HEK293 (cell line): Measurements from ENCODE around the gene PRR13.

Experiments
- EGR2 ChIP-seq: fragments of 450-650 bp; formaldehyde crosslinking; IDR thresholded peaks from 2 replicates; pipeline ENCODE4 v1.5.1; 2016; ENCODE audit warnings: low read depth, missing biosample characterization, missing genetic modification characterization
- IKZF3 ChIP-seq: fragments of 450-650 bp; IDR thresholded peaks from 2 replicates; pipeline ENCODE4 v1.5.0; 2018; ENCODE audit warnings: missing biosample characterization, mild to moderate bottlenecking, missing genetic modification characterization, moderate library complexity
- KLF1 ChIP-seq: fragments of 450-650 bp; formaldehyde crosslinking; IDR thresholded peaks from 2 replicates; pipeline ENCODE4 v1.5.1; 2016; ENCODE audit warnings: missing biosample characterization, missing genetic modification characterization
- KLF17 ChIP-seq: fragments of 450-650 bp; formaldehyde crosslinking; IDR thresholded peaks from 2 replicates; pipeline ENCODE4 v1.5.1; 2016; ENCODE audit warnings: missing biosample characterization, missing genetic modification characterization
- KLF9 ChIP-seq: fragments of 450-650 bp; formaldehyde crosslinking; IDR thresholded peaks from 2 replicates; pipeline ENCODE4 v1.5.1; 2016; ENCODE audit warnings: missing biosample characterization, missing genetic modification characterization, low read depth
- MEIS1 ChIP-seq: sonication (generic); formaldehyde crosslinking; IDR thresholded peaks from 2 replicates; pipeline ENCODE4 v1.8.1; 2022; ENCODE audit warnings: missing genetic modification reagents, mild to moderate bottlenecking, borderline replicate concordance
- MYNN ChIP-seq: fragments of 450-650 bp; formaldehyde crosslinking; IDR thresholded peaks from 2 replicates; pipeline ENCODE4 v1.5.1; 2016; ENCODE audit warnings: missing biosample characterization, missing genetic modification characterization, borderline replicate concordance
- SALL2 ChIP-seq: fragments of 450-650 bp; formaldehyde crosslinking; IDR thresholded peaks from 2 replicates; pipeline ENCODE4 v1.5.0; 2017; ENCODE audit warnings: missing biosample characterization, mild to moderate bottlenecking, missing genetic modification characterization, borderline replicate concordance
- SCRT2 ChIP-seq: fragments of 450-650 bp; formaldehyde crosslinking; IDR thresholded peaks from 2 replicates; pipeline ENCODE4 v1.5.1; 2016; ENCODE audit warnings: missing biosample characterization, missing genetic modification characterization
- ZBTB6 ChIP-seq: fragments of 450-650 bp; formaldehyde crosslinking; IDR thresholded peaks from 2 replicates; pipeline ENCODE4 v1.5.1; 2017; ENCODE audit warnings: missing biosample characterization, missing genetic modification characterization
- ZFP3 ChIP-seq: fragments of 450-650 bp; formaldehyde crosslinking; IDR thresholded peaks from 2 replicates; pipeline ENCODE4 v1.5.1; 2016; ENCODE audit warnings: low read depth, missing biosample characterization, missing genetic modification characterization
- ZNF202 ChIP-seq: fragments of 450-650 bp; formaldehyde crosslinking; IDR thresholded peaks from 2 replicates; pipeline ENCODE4 v1.5.1; 2016; ENCODE audit warnings: missing biosample characterization, missing genetic modification characterization, borderline replicate concordance
- ZNF26 ChIP-seq: fragments of 450-650 bp; formaldehyde crosslinking; IDR thresholded peaks from 2 replicates; pipeline ENCODE4 v1.5.1; 2016; ENCODE audit warnings: missing biosample characterization, missing genetic modification characterization
- ZNF292 ChIP-seq: fragments of 450-650 bp; formaldehyde crosslinking; IDR thresholded peaks from 2 replicates; pipeline ENCODE4 v1.5.1; 2016; ENCODE audit warnings: low read depth, missing biosample characterization, missing genetic modification characterization, borderline replicate concordance
- ZNF423 ChIP-seq: fragments of 450-650 bp; formaldehyde crosslinking; IDR thresholded peaks from 2 replicates; pipeline ENCODE4 v1.5.1; 2016; ENCODE audit warnings: missing biosample characterization, missing genetic modification characterization
- ZNF623 ChIP-seq: fragments of 450-650 bp; formaldehyde crosslinking; IDR thresholded peaks from 2 replicates; pipeline ENCODE4 v1.5.1; 2016; ENCODE audit warnings: missing biosample characterization, missing genetic modification characterization
- ZNF747 ChIP-seq: fragments of 450-650 bp; formaldehyde crosslinking; IDR thresholded peaks from 2 replicates; pipeline ENCODE4 v1.5.1; 2016; ENCODE audit warnings: missing biosample characterization, missing genetic modification characterization
- ZNF791 ChIP-seq: fragments of 450-650 bp; formaldehyde crosslinking; IDR thresholded peaks from 2 replicates; pipeline ENCODE4 v1.5.1; 2016; ENCODE audit warnings: missing biosample characterization, missing genetic modification characterization
- ZNF837 ChIP-seq: fragments of 450-650 bp; formaldehyde crosslinking; IDR thresholded peaks from 2 replicates; pipeline ENCODE4 v1.5.1; 2016; ENCODE audit warnings: missing biosample characterization, missing genetic modification characterization
- ZSCAN5A ChIP-seq: fragments of 450-650 bp; formaldehyde crosslinking; IDR thresholded peaks from 2 replicates; pipeline ENCODE4 v1.5.1; 2016; ENCODE audit warnings: missing biosample characterization, missing genetic modification characterization
- TF ChIP-seq, protein P1 (sequence below): fragments of 450-650 bp; formaldehyde crosslinking; IDR thresholded peaks from 2 replicates; pipeline ENCODE4 v1.5.1; 2016; ENCODE audit warnings: missing biosample characterization, missing genetic modification characterization
- TF ChIP-seq, protein P2 (sequence below): fragments of 450-650 bp; formaldehyde crosslinking; IDR thresholded peaks from 2 replicates; pipeline ENCODE4 v1.5.1; 2017; ENCODE audit warnings: missing biosample characterization, missing genetic modification characterization
- TF ChIP-seq, protein P3 (sequence below): fragments of 450-650 bp; formaldehyde crosslinking; IDR thresholded peaks from 2 replicates; pipeline ENCODE4 v1.5.1; 2016; ENCODE audit warnings: missing biosample characterization, missing genetic modification characterization

The PRR13 gene

DNA sequence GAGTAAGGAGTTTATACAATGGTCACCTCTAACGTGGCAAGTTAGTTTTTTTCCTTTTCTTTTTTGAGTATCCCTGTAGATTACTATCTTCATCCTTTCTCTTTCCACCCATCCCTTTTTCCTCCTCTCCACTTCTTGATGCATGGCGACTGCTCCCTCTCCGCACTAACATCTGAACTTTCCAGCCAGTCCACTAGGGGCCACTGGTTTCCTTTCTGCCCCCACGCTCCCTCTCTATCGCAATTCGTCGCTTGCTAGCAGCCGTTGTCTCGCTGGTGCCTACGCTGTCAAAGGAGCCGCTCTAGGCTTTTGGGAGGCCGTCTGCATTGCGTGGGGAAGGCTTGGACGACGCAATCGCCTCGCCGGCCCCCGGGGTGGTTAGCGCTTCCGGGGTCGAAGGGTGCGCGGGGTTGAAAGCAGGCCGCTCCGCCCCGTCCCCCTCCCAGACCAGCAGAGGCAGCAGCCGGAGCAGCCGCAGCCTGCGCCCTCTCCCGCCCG lies 10.2 kb downstream of the PRR13 start, which contains the start of gene PCBP2 (continued):
- no peak for TF ChIP-seq ZNF26 (tag by site-specific recombination)
- TF ChIP-seq ZNF791 (tag by site-specific recombination) = no peak
- peak; percentile 58 for TF ChIP-seq KLF1 (tag by site-specific recombination)
- TF ChIP-seq ZNF747 (tag by site-specific recombination) = no peak
- TF ChIP-seq KLF17 = peak; percentile 89
- TF ChIP-seq, protein P1, sequence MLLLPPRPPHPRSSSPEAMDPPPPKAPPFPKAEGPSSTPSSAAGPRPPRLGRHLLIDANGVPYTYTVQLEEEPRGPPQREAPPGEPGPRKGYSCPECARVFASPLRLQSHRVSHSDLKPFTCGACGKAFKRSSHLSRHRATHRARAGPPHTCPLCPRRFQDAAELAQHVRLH = peak; percentile 99
- TF ChIP-seq, protein P2, sequence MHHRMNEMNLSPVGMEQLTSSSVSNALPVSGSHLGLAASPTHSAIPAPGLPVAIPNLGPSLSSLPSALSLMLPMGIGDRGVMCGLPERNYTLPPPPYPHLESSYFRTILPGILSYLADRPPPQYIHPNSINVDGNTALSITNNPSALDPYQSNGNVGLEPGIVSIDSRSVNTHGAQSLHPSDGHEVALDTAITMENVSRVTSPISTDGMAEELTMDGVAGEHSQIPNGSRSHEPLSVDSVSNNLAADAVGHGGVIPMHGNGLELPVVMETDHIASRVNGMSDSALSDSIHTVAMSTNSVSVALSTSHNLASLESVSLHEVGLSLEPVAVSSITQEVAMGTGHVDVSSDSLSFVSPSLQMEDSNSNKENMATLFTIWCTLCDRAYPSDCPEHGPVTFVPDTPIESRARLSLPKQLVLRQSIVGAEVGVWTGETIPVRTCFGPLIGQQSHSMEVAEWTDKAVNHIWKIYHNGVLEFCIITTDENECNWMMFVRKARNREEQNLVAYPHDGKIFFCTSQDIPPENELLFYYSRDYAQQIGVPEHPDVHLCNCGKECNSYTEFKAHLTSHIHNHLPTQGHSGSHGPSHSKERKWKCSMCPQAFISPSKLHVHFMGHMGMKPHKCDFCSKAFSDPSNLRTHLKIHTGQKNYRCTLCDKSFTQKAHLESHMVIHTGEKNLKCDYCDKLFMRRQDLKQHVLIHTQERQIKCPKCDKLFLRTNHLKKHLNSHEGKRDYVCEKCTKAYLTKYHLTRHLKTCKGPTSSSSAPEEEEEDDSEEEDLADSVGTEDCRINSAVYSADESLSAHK = no peak
- TF ChIP-seq ZNF202 (tag by site-specific recombination) = no peak
- TF ChIP-seq MEIS1 (CRISPR knock-in tag) = no peak
- TF ChIP-seq ZSCAN5A (tag by site-specific recombination) = 0 out of 2 replicates have a peak, but pooled peaks have one; percentile 60
- peak; percentile 32; the same call in 1 of the 2 replicates for TF ChIP-seq KLF9 (tag by site-specific recombination)
- TF ChIP-seq SALL2 = no peak
- no peak for TF ChIP-seq ZNF623 (tag by site-specific recombination)
- no peak for TF ChIP-seq MYNN
- no peak for TF ChIP-seq ZFP3 (tag by site-specific recombination)
- peak; percentile 95 for TF ChIP-seq EGR2 (tag by site-specific recombination)
- no peak for TF ChIP-seq SCRT2 (tag by site-specific recombination)
- peak; percentile 33; the same call in 1 of the 2 replicates for TF ChIP-seq IKZF3 (tag by site-specific recombination)
- no peak for TF ChIP-seq ZNF292
- no peak for TF ChIP-seq ZNF423 (tag by site-specific recombination)
- peak; percentile 33; the same call in 1 of the 2 replicates for TF ChIP-seq ZBTB6
- TF ChIP-seq ZNF837 (tag by site-specific recombination) = no peak
- TF ChIP-seq, protein P3, sequence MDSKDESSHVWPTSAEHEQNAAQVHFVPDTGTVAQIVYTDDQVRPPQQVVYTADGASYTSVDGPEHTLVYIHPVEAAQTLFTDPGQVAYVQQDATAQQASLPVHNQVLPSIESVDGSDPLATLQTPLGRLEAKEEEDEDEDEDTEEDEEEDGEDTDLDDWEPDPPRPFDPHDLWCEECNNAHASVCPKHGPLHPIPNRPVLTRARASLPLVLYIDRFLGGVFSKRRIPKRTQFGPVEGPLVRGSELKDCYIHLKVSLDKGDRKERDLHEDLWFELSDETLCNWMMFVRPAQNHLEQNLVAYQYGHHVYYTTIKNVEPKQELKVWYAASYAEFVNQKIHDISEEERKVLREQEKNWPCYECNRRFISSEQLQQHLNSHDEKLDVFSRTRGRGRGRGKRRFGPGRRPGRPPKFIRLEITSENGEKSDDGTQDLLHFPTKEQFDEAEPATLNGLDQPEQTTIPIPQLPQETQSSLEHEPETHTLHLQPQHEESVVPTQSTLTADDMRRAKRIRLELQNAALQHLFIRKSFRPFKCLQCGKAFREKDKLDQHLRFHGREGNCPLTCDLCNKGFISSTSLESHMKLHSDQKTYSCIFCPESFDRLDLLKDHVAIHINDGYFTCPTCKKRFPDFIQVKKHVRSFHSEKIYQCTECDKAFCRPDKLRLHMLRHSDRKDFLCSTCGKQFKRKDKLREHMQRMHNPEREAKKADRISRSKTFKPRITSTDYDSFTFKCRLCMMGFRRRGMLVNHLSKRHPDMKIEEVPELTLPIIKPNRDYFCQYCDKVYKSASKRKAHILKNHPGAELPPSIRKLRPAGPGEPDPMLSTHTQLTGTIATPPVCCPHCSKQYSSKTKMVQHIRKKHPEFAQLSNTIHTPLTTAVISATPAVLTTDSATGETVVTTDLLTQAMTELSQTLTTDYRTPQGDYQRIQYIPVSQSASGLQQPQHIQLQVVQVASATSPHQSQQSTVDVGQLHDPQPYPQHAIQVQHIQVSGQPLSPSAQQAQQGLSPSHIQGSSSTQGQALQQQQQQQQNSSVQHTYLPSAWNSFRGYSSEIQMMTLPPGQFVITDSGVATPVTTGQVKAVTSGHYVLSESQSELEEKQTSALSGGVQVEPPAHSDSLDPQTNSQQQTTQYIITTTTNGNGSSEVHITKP = peak; percentile 82
